H9 (cell line): Measurements from ENCODE around the gene NTSR2. TPM values are rescaled to one million over a fixed set of nuclear protein-coding genes. Genes with fewer than 3 reads are reported as not detected.

Experiments
- DNase-seq: peaks from one replicate; pipeline ENCODE4 v3.0.0-alpha.2; 2017
- H2AFZ ChIP-seq: one replicate; pipeline ENCODE4 v1.6.1; 2013; ENCODE audit warnings: mild to moderate bottlenecking, low read length, control low read depth, moderate library complexity
- H2AK5ac ChIP-seq: 2 replicates; pipeline ENCODE4 v1.6.1; 2013; ENCODE audit warnings: low read length, control low read depth, mixed read lengths; ENCODE audit not compliant: insufficient read length
- H2BK120ac ChIP-seq: one replicate; pipeline ENCODE4 v1.6.1; 2013; ENCODE audit warnings: low read depth, mild to moderate bottlenecking, low read length, control low read depth, inconsistent platforms; ENCODE audit not compliant: poor library complexity, severe bottlenecking
- H2BK12ac ChIP-seq: 2 replicates; pipeline ENCODE4 v1.6.1; 2013; ENCODE audit warnings: low read length, control low read depth, mixed read lengths, low read depth; ENCODE audit not compliant: insufficient read length
- H2BK15ac ChIP-seq: 2 replicates; pipeline ENCODE4 v1.6.1; 2013; ENCODE audit warnings: low read depth, low read length, control low read depth
- H2BK20ac ChIP-seq: one replicate; pipeline ENCODE4 v1.6.1; 2013; ENCODE audit warnings: low read depth, mild to moderate bottlenecking, low read length, control low read depth, inconsistent platforms; ENCODE audit not compliant: poor library complexity, severe bottlenecking
- H2BK5ac ChIP-seq: 2 replicates; pipeline ENCODE4 v1.6.1; 2013; ENCODE audit warnings: low read length, control low read depth, mixed read lengths; ENCODE audit not compliant: insufficient read length
- H3K14ac ChIP-seq: 2 replicates; pipeline ENCODE4 v1.6.1; 2013; ENCODE audit warnings: low read length, control low read depth; ENCODE audit not compliant: insufficient read depth
- H3K18ac ChIP-seq: 2 replicates; pipeline ENCODE4 v1.6.1; 2013; ENCODE audit warnings: low read depth, mild to moderate bottlenecking, mixed read lengths, low read length, control low read depth; ENCODE audit not compliant: insufficient read length
- H3K23ac ChIP-seq: 2 replicates; pipeline ENCODE4 v1.6.1; 2013; ENCODE audit warnings: low read length, control low read depth, mixed read lengths, low read depth; ENCODE audit not compliant: insufficient read length
- H3K23me2 ChIP-seq: 2 replicates; pipeline ENCODE4 v1.6.1; 2013; ENCODE audit warnings: low read depth, mild to moderate bottlenecking, mixed read lengths, low read length, control low read depth; ENCODE audit not compliant: insufficient read length, poor library complexity, severe bottlenecking
- H3K27ac ChIP-seq: 2 replicates; pipeline ENCODE4 v1.5.1; 2013; ENCODE audit warnings: low read length, control low read depth, mixed read lengths, low read depth; ENCODE audit not compliant: insufficient read length
- H3K27me3 ChIP-seq: 2 replicates; pipeline ENCODE4 v1.6.1; 2013; ENCODE audit warnings: low read length, control low read depth, inconsistent platforms; ENCODE audit not compliant: insufficient read depth
- H3K4ac ChIP-seq: 2 replicates; pipeline ENCODE4 v1.6.1; 2013; ENCODE audit warnings: low read depth, mild to moderate bottlenecking, control low read depth, inconsistent platforms, low read length, moderate library complexity
- H3K4me1 ChIP-seq: 2 replicates; pipeline ENCODE4 v1.6.1; 2013; ENCODE audit warnings: low read length, control low read depth, inconsistent platforms; ENCODE audit not compliant: insufficient read depth
- H3K4me2 ChIP-seq: 2 replicates; pipeline ENCODE4 v1.6.1; 2013; ENCODE audit warnings: low read length, control low read depth, mixed read lengths; ENCODE audit not compliant: insufficient read length, insufficient read depth
- H3K56ac ChIP-seq: 2 replicates; pipeline ENCODE4 v1.6.1; 2013; ENCODE audit warnings: low read depth, mild to moderate bottlenecking, mixed read lengths, low read length, control low read depth; ENCODE audit not compliant: insufficient read length
- H3K79me1 ChIP-seq: 2 replicates; pipeline ENCODE4 v1.6.1; 2013; ENCODE audit warnings: low read depth, mild to moderate bottlenecking, moderate library complexity, low read length, control low read depth, inconsistent platforms; ENCODE audit not compliant: insufficient read depth, poor library complexity, severe bottlenecking
- H3K79me2 ChIP-seq: 2 replicates; pipeline ENCODE4 v1.6.1; 2013; ENCODE audit warnings: low read length, control low read depth, inconsistent platforms; ENCODE audit not compliant: insufficient read depth
- H3K9ac ChIP-seq: 2 replicates; pipeline ENCODE4 v1.6.1; 2013; ENCODE audit warnings: low read length, control low read depth, mixed read lengths; ENCODE audit not compliant: insufficient read length; ENCODE audit errors: extremely low read depth
- H3K9me3 ChIP-seq: one replicate; pipeline ENCODE4 v1.6.1; 2013; ENCODE audit warnings: low read depth, low read length, inconsistent platforms; ENCODE audit not compliant: control insufficient read depth
- H3T11ph ChIP-seq: one replicate; pipeline ENCODE4 v1.6.1; 2013; ENCODE audit warnings: mild to moderate bottlenecking, low read length, control low read depth, inconsistent platforms
- H4K20me1 ChIP-seq: one replicate; pipeline ENCODE4 v1.6.1; 2013; ENCODE audit not compliant: control insufficient read depth, insufficient read length, insufficient read depth
- H4K5ac ChIP-seq: 2 replicates; pipeline ENCODE4 v1.6.1; 2013; ENCODE audit warnings: low read depth, mild to moderate bottlenecking, mixed read lengths, low read length, control low read depth; ENCODE audit not compliant: insufficient read length
- H4K8ac ChIP-seq: replicated peaks from 2 replicates; pipeline ENCODE4 v1.6.1; 2013; ENCODE audit warnings: low read length, control low read depth, mixed read lengths, low read depth; ENCODE audit not compliant: insufficient read length
- H4K91ac ChIP-seq: 2 replicates; pipeline ENCODE4 v1.6.1; 2013; ENCODE audit warnings: low read depth, mild to moderate bottlenecking, moderate library complexity, mixed read lengths, low read length, control low read depth; ENCODE audit not compliant: insufficient read length
- H3K27ac Mint-ChIP-seq, 3 experiments: 2 replicates in 2 of 3; 3 replicates in 1 of 3; pipeline ENCODE4 v1.8.0; 2020 to 2021; ENCODE audit warnings: mixed read lengths in 3 of 3, mild to moderate bottlenecking in 1 of 3, moderate library complexity in 1 of 3
- H3K27me3 Mint-ChIP-seq: 2 replicates; pipeline ENCODE4 v1.8.0; 2021; ENCODE audit warnings: low read depth, mild to moderate bottlenecking, moderate library complexity, mixed read lengths
- H3K36me3 Mint-ChIP-seq, 3 experiments: 2 replicates in 2 of 3; 3 replicates in 1 of 3; pipeline ENCODE4 v1.8.0; 2020 to 2021; ENCODE audit warnings: low read depth in 3 of 3, mixed read lengths in 3 of 3; ENCODE audit not compliant: insufficient read depth in 1 of 3
- H3K4me1 Mint-ChIP-seq, 2 experiments: 2 replicates each; pipeline ENCODE4 v1.8.0; 2020; ENCODE audit warnings: mixed read lengths in 2 of 2
- H3K4me3 Mint-ChIP-seq, 2 experiments: 2 replicates in 1 of 2; 3 replicates in 1 of 2; pipeline ENCODE4 v1.8.0; 2020 to 2021; ENCODE audit warnings: mild to moderate bottlenecking in 2 of 2, mixed read lengths in 2 of 2, moderate library complexity in 1 of 2
- H3K9me3 Mint-ChIP-seq, 2 experiments: 2 replicates in 1 of 2; 3 replicates in 1 of 2; pipeline ENCODE4 v1.8.0; 2020; ENCODE audit warnings: mild to moderate bottlenecking in 2 of 2, mixed read lengths in 2 of 2, moderate library complexity in 1 of 2
- CTCF ChIP-seq: fragments of 200-600 bp; sonication (generic); conservative IDR thresholded peaks from 3 replicates; pipeline ENCODE4 v1.8.0; 2021; ENCODE audit warnings: antibody characterized with exemption, mild to moderate bottlenecking
- WGBS: extraction: QIAGEN DNeasy Blood & Tissue Kit; methylation state at CpG from one replicate; pipeline ENCODE4 v1.1.7; 2013; ENCODE audit warnings: missing lambda C conversion rate, low lambda C conversion rate, mixed read lengths; ENCODE audit not compliant: insufficient read length; ENCODE audit errors: extremely low coverage; 5-methylcytosine and 5-hydroxymethylcytosine counted together
- total RNA-seq: library from RNA; stranded (reverse); gene quantifications from 2 replicates; pipeline ENCODE4 v1.2.1, GENCODE V29; 2021

NTSR2 gene
- total RNA-seq, 1 experiment from 2014 or later: not detected

GRCh38 chr2:11616851-11617415 lies 53.1 kb downstream of the NTSR2 start:
- Histone ChIP-seq H3K56ac (no peak overlapping the region), H2BK120ac (no peak overlapping the region), H3K9ac (no peak overlapping the region), H3K9me3 (no peaks in the 10 kb centered on the region), H3T11ph (no peak overlapping the region), H2AK5ac (no peak overlapping the region), H4K8ac (no peak overlapping the region), H4K5ac (no peak overlapping the region), H3K27ac (no peak overlapping the region), H2BK20ac (no peak overlapping the region), H2BK12ac (no peak overlapping the region), H2BK15ac (no peak overlapping the region), H3K18ac (no peak overlapping the region), H3K4me1 (no peaks in the 10 kb centered on the region), H4K91ac (no peak overlapping the region), H2BK5ac (no peak overlapping the region), H3K4ac (no peak overlapping the region), H2AFZ (no peak overlapping the region), H3K14ac (no peak overlapping the region), H3K79me1 (no peaks in the 10 kb centered on the region), H3K23ac (no peak overlapping the region), H4K20me1 (no peaks in the 10 kb centered on the region), H3K27me3 (no peaks in the 10 kb centered on the region), H3K4me2 (no peak overlapping the region), H3K79me2 (no peaks in the 10 kb centered on the region), H3K23me2 (no peaks in the 10 kb centered on the region)
- Mint-ChIP-seq H3K27me3 (no peaks in the 10 kb centered on the region), H3K9me3 (no peaks in the 10 kb centered on the region), H3K4me1 (no peaks in the 10 kb centered on the region), H3K36me3 (peaks cover 28 to 43% (median 31%) of the 10 kb centered on the region in 3 experiments), H3K27ac (peak overlapping the region in 1 of 3 experiments; percentile 48; a peak in 3 of 7 replicates), H3K4me3 (peak overlapping the region in 1 of 2 experiments; percentile 13; a peak in 1 of 5 replicates)
- no CpG with 5 or more reads among the region's 19 CpGs for WGBS
- DNase-seq: no peak
- TF ChIP-seq CTCF: no peak
